Dedifferentiated amniotic fluid mesenchymal stem cell (primary cell): ENCODE results near the gene FEZF2.

ENCODE experiments used
- DNase-seq: peaks from one replicate; pipeline ENCODE4 v3.0.0-alpha.2; 2016; ENCODE audit errors: extremely low spot score

FEZF2 gene

DNA sequence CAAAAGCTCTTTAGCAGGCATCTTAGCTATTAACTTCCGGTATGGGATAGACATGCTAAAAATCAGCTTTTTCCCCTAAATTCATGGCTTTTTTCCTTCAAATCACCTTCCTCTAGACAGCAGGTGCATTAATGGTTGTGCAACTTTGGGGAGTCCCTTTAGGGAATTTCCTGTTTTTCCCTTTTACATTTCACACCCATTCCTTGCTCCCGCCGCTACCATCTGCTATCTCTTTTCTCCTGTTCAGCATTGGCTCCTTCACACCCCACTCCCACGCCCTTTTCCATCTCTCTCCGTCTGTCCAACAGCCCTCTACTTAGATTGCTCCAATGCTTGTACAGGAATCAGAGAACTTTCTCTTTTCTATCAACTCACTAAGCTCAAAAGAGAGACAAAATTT is 43.4 kb downstream of the FEZF2 start:
- DNase-seq: no peak

DNA sequence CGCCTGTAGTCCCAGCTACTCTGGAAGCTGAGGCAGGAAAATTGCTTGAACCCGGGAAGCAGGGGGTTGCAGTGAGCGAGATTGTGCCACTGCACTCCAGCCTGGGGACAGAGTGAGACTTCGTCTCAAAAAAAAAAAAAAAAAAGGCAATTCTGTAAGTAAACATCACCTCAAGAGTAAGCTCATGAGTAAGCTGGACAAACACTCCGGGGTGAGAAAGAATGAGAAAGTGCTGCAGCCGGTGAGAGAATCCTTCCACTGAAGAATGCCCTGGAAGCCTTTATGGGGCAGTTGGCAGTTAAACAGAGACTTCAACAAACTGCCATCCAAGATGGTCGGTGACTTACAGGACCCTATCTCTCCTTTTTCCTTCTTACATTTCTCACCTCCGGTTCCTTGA is 47.5 kb downstream of the FEZF2 start:
- no peak for DNase-seq

DNA sequence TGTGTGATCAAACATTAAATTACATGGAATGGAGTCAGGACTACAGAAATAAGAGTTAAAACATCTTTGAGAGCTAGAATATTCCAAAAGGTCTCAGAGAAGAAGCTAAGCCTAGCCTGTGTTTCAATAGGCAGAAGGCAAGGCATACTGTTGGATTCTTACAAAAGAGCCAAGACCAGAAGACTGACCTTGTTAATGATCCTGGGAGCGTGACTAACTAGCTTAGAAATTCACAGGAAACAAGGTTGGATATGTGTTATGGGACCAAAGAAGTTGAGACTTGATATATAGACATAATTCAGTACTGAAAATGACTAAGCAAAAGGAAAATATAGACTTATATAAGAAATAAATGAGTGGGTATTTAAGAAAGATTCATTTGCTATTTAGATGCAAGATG is 50.1 kb downstream of the FEZF2 start:
- DNase-seq: no peak
